Erythroblast (primary cell): Measurements from ENCODE around the gene DHX30.

Experiments used
- GATA1 ChIP-seq: IDR thresholded peaks from 2 replicates; pipeline ENCODE4 v1.6.1; 2011; ENCODE audit warnings: low read depth, mild to moderate bottlenecking, control low read depth, low read length, moderate library complexity
- POLR2A ChIP-seq: IDR thresholded peaks from 2 replicates; pipeline ENCODE4 v1.6.1; 2011; ENCODE audit warnings: mild to moderate bottlenecking, low read length

DNA sequence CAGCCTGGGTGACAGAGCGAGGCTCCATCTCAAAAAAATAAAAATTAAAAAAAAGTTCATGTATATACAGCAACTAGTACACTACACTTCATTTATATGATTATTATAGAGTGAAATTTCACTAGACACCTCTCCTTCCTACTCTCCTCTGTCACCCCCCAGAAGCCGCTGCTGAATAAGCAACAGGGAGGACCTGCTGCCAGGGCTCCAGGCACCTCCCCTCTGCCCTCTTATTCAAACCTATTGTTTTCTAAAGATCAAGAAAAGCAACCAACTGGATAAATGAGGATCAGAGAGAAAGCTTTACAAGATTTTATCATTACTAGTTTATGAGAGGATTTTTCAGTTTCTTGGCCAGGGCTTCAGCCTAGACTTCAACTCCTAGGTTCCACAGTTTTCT lies 71.5 kb downstream of the DHX30 start:
- no peak for TF ChIP-seq POLR2A
- TF ChIP-seq GATA1: no peak
